HG03135 (cell line): ENCODE results near the gene FBXO48.
A peak's percentile ranks its signal among the peaks of the same experiment; 100 is the strongest.

ENCODE experiments used
- ATAC-seq: cut with Tn5 transposase; IDR thresholded peaks from one replicate; pipeline ENCODE4 v1.9.1; 2021; ENCODE audit warnings: mild to moderate bottlenecking, moderate library complexity; ENCODE audit not compliant: unreplicated experiment

The FBXO48 gene

DNA sequence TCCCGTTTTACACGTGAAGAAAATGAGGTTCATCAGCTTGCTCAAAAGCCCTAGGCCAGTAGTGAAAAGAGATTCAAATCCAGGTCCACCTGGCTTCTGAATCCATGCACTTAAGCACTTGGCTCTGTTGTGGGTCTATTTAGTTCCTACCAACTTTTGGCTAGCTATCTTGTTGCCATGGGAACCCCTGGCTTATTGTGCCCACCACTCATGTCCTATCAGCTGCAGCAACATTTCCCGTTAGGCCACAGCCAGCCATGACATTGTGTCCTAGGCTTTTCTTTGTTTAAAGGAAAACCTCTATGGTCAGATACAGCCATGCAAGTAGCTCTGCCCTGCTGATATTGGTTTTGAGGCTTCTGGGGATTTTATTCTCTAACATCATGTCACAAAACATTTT, 52.2 kb downstream of the FBXO48 start:
- ATAC-seq: no peak

DNA sequence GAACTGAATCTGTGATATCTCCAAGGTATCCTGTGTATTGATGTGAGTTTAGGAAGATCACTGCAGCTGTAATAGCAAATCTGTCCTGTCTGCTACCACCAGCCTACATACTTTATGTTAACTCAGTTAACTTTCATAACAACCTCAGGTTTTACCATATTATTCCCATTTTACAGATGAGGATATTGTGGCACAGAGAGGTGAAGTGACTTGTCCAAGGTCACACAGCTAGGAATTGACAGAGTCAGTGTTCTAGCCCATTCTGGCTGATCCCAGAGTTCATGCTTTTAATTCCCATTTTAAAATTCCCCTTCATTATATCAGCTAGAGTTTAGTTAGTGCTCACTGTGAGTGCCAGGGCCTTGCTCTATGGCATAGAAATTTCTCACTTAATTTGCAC, 52.6 kb downstream of the FBXO48 start:
- no peak for ATAC-seq

DNA sequence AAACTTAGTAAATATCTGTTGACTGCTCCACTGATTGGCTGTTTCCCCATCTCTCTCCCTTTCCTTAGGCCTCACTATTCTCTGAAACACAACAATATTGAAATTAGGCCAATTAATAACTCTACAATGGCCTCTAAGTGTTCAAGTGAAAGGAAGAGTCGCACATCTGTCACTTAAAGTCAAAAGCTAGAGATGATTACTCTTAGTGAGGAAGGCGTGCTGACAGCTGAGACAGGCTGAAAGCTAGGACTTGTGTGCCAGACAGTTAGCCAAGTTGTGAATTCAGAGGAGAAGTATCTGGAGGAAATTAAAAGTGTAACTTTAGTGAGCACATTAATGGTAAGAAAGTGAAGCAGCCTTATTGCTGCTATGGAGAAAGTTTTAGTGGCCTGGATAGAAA, 53.6 kb downstream of the FBXO48 start:
- no peak for ATAC-seq

DNA sequence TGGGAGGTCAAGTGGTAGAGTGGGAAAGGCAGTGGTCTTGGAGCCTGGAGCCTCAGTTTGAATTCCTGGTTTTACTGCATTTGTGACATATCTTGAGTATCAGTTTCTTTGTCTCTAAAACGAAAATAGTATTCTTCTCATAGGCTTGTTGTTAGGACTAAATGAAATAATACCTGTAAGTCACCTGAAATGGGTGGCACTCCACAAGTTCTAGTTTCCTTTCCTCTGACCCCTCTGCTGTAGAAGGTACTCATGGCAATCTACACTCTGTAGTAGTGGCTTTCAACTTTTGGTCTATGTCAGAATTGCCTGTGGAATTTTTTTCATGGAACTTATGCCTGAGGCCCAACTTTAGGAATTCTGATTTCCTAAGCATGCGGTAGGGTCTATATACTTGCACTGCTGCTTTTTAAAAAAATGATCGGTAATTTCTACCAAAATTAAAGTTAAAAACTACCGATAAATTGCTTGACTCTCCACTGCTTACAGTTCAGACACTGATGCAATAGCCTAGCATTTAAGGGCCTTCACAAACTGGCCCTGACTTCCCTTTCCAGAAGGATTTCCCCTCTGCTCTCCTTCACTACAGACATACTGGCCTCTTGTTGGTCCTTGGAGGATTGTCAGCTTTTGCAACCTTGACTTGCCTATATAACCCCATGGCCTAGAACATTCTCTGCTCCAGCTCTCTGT, 54.8 kb downstream of the FBXO48 start:
- ATAC-seq: peak; percentile 39

DNA sequence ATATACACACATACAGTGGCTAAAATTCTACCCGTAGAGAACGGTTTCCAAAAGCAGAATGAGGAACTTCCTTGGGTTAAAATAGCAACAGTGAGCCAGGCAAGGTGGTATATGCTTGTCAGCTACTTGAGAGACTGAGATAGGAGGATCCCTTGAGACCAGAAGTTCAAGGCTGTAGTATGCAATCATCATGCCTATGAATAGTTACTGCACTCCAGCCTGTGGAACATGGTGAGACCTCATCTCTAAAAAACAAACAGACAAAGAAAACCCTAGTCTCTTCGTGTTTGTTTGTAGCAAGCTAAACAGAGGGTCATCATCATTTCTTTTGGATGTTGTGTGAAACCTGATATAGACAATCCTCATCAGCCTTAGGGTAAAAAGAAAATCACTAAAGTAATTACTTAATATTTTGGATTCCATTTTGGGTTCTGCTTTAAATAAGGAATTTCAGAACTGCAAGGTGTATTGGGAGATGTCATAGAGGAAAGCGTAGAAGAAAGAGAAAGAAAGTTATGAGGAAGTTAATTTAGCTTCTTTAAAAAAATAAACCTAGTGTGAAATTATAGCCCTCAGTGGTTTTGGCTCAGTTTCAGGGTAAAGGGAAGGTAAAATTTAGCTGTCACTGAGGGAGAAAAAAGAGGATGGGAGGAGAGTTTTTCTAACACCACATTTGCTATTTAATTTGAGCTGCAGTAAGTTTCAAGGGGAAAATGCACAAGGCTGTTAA, 55.5 kb downstream of the FBXO48 start:
- ATAC-seq: peak; percentile 90
